ENCODE data around the gene ACTR1B.

GRCh38 chr2:97653473-97653872 lies 10.4 kb downstream of the ACTR1B start:
- TF ChIP-seq CTCF (IDR thresholded peaks at IDR 0.05): no peak
- no peak for TF ChIP-seq TAF1 (IDR thresholded peaks at IDR 0.05; ENCODE audit: borderline replicate concordance, low read depth, low read length)
- no peak for TF ChIP-seq POLR2AphosphoS5 (IDR thresholded peaks at IDR 0.05; ENCODE audit: low read depth, low read length)
- no peak for TF ChIP-seq RFX5 (IDR thresholded peaks at IDR 0.05; ENCODE audit: low read length)
- no peak for TF ChIP-seq SMC3 (IDR thresholded peaks at IDR 0.05; ENCODE audit: low read depth, low read length)
- TF ChIP-seq FOXM1 (IDR thresholded peaks at IDR 0.05; ENCODE audit: low read depth): no peak
- no peak for TF ChIP-seq GABPA (IDR thresholded peaks at IDR 0.05; ENCODE audit: low read depth)
- TF ChIP-seq MEF2A (IDR thresholded peaks at IDR 0.05; ENCODE audit: borderline replicate concordance, low read depth): no peak
- no peak for TF ChIP-seq RAD21 (IDR thresholded peaks at IDR 0.05; ENCODE audit: low read length)
